NCI-H345 (cell line): ENCODE measurements around the gene CXXC4.
A peak's percentile ranks its signal among the peaks of the same experiment; 100 is the strongest.

ENCODE experiments used
- DNase-seq: peaks from one replicate; lab custom pipeline; 2025; lab: John Stamatoyannopoulos, UW

CXXC4 gene

GRCh38 chr4:104489731-104490095, 5.0 kb downstream of the CXXC4 start:
- DNase-seq = no peak

- DNase-seq = no peak
Measured at GRCh38 chr4:104488151-104488550, 6.5 kb downstream of the CXXC4 start.

- no peak for DNase-seq
Measured at GRCh38 chr4:104486716-104487504, 7.8 kb downstream of the CXXC4 start.

- peak; percentile 58 for DNase-seq
Measured at GRCh38 chr4:104475652-104476051, 19.0 kb downstream of the CXXC4 start.

- no peak for DNase-seq
Measured at GRCh38 chr4:104472766-104473165, 21.9 kb downstream of the CXXC4 start.

- no peak for DNase-seq
Measured at GRCh38 chr4:104470770-104471169, 23.9 kb downstream of the CXXC4 start.

- no peak for DNase-seq
Measured at GRCh38 chr4:104469794-104470193, 24.9 kb downstream of the CXXC4 start.

GRCh38 chr4:104465619-104466018, 29.1 kb downstream of the CXXC4 start:
- no peak for DNase-seq

GRCh38 chr4:104465201-104465600, 29.5 kb downstream of the CXXC4 start:
- DNase-seq = no peak

- DNase-seq = no peak
Measured at GRCh38 chr4:104462641-104463040, 32.1 kb downstream of the CXXC4 start.

GRCh38 chr4:104457308-104457981, 37.2 kb downstream of the CXXC4 start:
- no peak for DNase-seq

- peak; percentile 6 for DNase-seq
Measured at GRCh38 chr4:104451573-104451972, 43.1 kb downstream of the CXXC4 start.

- no peak for DNase-seq
Measured at GRCh38 chr4:104449537-104449936, 45.2 kb downstream of the CXXC4 start.

GRCh38 chr4:104447294-104447693, 47.4 kb downstream of the CXXC4 start:
- no peak for DNase-seq

GRCh38 chr4:104446431-104447278, 48.0 kb downstream of the CXXC4 start:
- DNase-seq = no peak

- DNase-seq = no peak
Measured at GRCh38 chr4:104444685-104445084, 50.0 kb downstream of the CXXC4 start.

- DNase-seq = no peak
Measured at GRCh38 chr4:104436542-104436941, 58.2 kb downstream of the CXXC4 start.

GRCh38 chr4:104429150-104429741, 65.4 kb downstream of the CXXC4 start:
- peak; percentile 12 for DNase-seq

- DNase-seq = no peak
Measured at GRCh38 chr4:104425948-104426347, 68.7 kb downstream of the CXXC4 start.

GRCh38 chr4:104424989-104425388, 69.7 kb downstream of the CXXC4 start:
- DNase-seq = no peak

GRCh38 chr4:104424475-104424941, 70.2 kb downstream of the CXXC4 start:
- no peak for DNase-seq

- no peak for DNase-seq
Measured at GRCh38 chr4:104421566-104421965, 73.1 kb downstream of the CXXC4 start.
